CD4-positive, alpha-beta T cell treated with Interferon alpha-2 for 1 hour (primary cell): ENCODE data around the gene GUCY1A2.

Experiments
- DNase-seq, 2 donors: peaks; one replicate each; pipeline ENCODE4 v3.0.0-alpha.2; 2020 to 2022

GUCY1A2 gene

GRCh38 chr11:106998116-106998915 lies 20.0 kb downstream of the GUCY1A2 start:
- no peak for DNase-seq

GRCh38 chr11:106997227-106997626 lies 21.0 kb downstream of the GUCY1A2 start:
- DNase-seq: no peak

GRCh38 chr11:106996691-106997090 lies 21.6 kb downstream of the GUCY1A2 start:
- no peak for DNase-seq

- no peak for DNase-seq
Observed at GRCh38 chr11:106990331-106990730, 27.9 kb downstream of the GUCY1A2 start.

- DNase-seq: no peak
Observed at GRCh38 chr11:106989078-106989455, 29.2 kb downstream of the GUCY1A2 start.

- DNase-seq: no peak
Observed at GRCh38 chr11:106988151-106989077, 29.9 kb downstream of the GUCY1A2 start.

GRCh38 chr11:106986673-106987072 lies 31.6 kb downstream of the GUCY1A2 start:
- DNase-seq: no peak

- no peak for DNase-seq
Observed at GRCh38 chr11:106986261-106986660, 32.0 kb downstream of the GUCY1A2 start.

GRCh38 chr11:106983991-106984390 lies 34.3 kb downstream of the GUCY1A2 start:
- no peak for DNase-seq

GRCh38 chr11:106983261-106983660 lies 35.0 kb downstream of the GUCY1A2 start:
- DNase-seq: no peak

GRCh38 chr11:106974831-106975230 lies 43.4 kb downstream of the GUCY1A2 start:
- no peak for DNase-seq

GRCh38 chr11:106971864-106972263 lies 46.4 kb downstream of the GUCY1A2 start:
- DNase-seq: no peak

GRCh38 chr11:106969644-106970355 lies 48.5 kb downstream of the GUCY1A2 start:
- DNase-seq: no peak

GRCh38 chr11:106962995-106963394 lies 55.3 kb downstream of the GUCY1A2 start:
- no peak for DNase-seq

GRCh38 chr11:106961518-106961917 lies 56.8 kb downstream of the GUCY1A2 start:
- DNase-seq: no peak

GRCh38 chr11:106961048-106961447 lies 57.2 kb downstream of the GUCY1A2 start:
- no peak for DNase-seq

- DNase-seq: no peak
Observed at GRCh38 chr11:106959800-106960199, 58.5 kb downstream of the GUCY1A2 start.

- no peak for DNase-seq
Observed at GRCh38 chr11:106959386-106959785, 58.9 kb downstream of the GUCY1A2 start.

GRCh38 chr11:106958517-106959248 lies 59.6 kb downstream of the GUCY1A2 start:
- DNase-seq: no peak

GRCh38 chr11:106957030-106957482 lies 61.2 kb downstream of the GUCY1A2 start:
- no peak for DNase-seq

- no peak for DNase-seq
Observed at GRCh38 chr11:106950067-106950491, 68.2 kb downstream of the GUCY1A2 start.

- no peak for DNase-seq
Observed at GRCh38 chr11:106943089-106943488, 75.2 kb downstream of the GUCY1A2 start.
